Purkinje cell (primary cell): Measurements from ENCODE around the gene PLA2G4F. TPM values are rescaled to one million over a fixed set of nuclear protein-coding genes. Genes with fewer than 3 reads are reported as not detected.

ENCODE experiments used
- polyA plus RNA-seq: library from polyadenylated mRNA; unstranded; fragments of >200 nt; fragmentation: Nextera tagmentation; gene quantifications from 2 replicates; pipeline ENCODE4 v1.2.1, GENCODE V29; 2014

PLA2G4F gene
- not detected in 2 replicates for polyA plus RNA-seq

GRCh38 chr15:42156243-42156922 is at the start of gene PLA2G4F:
Gene PLA2G4F (minus strand): TSS chr15:42156636. CDS start chr15:42156549, 87 bp downstream.

GRCh38 chr15:42094512-42094963 is 61.9 kb downstream of the PLA2G4F start, which contains the start of gene PLA2G4D:
Gene PLA2G4D (minus strand): TSS chr15:42094562. CDS start chr15:42094459, 103 bp downstream.

Other genes starting within 250 kb of the PLA2G4F start
- 5.6 and 7.1 TPM in 2 replicates for gene EHD4, start 184.1 kb downstream of the PLA2G4F start, polyA plus RNA-seq
- 0.07 and 0.13 TPM in 2 replicates for gene PLA2G4E, start 135.6 kb downstream of the PLA2G4F start, polyA plus RNA-seq
- 0.35 and 1.7 TPM in 2 replicates for gene PLA2G4D, start 62.1 kb downstream of the PLA2G4F start, polyA plus RNA-seq
- 22.1 and 29.9 TPM in 2 replicates for gene VPS39, start 51.7 kb upstream of the PLA2G4F start, polyA plus RNA-seq
- gene GANC, start 116.6 kb upstream of the PLA2G4F start, polyA plus RNA-seq: 3.2 and 6.6 TPM in 2 replicates
- gene TMEM87A, start 116.8 kb upstream of the PLA2G4F start, polyA plus RNA-seq: 23.1 and 38.6 TPM in 2 replicates
- 1.1 and 1.5 TPM in 2 replicates for gene CAPN3, start 202.9 kb upstream of the PLA2G4F start, polyA plus RNA-seq